ENCODE results near the gene WDR6. TPM values are rescaled to one million over a fixed set of nuclear protein-coding genes. Genes with fewer than 3 reads are reported as not detected.

The WDR6 gene
- total RNA-seq (2022; extraction: Qiagen RNA extraction; ENCODE audit: low read depth), result 61.1 to 69.8 TPM (median 66.9 TPM) in 5 replicates

GRCh38 chr3:49007068-49007770 is at the start of gene WDR6:
WDR6 (plus strand) TSS chr3:49007391; CDS start chr3:49007432, 41 bp downstream.

GRCh38 chr3:48989796-48990635 is 17.2 kb upstream of the WDR6 start, which contains the start of gene P4HTM:
P4HTM (plus strand) TSS chr3:48990241; CDS start chr3:48990257, 16 bp downstream.

GRCh38 chr3:49017971-49018706 is 10.9 kb downstream of the WDR6 start, which contains the start of gene DALRD3:
DALRD3 (minus strand) TSS chr3:49018580; CDS start chr3:49018564, 16 bp downstream.

GRCh38 chr3:49021813-49022687 is 14.9 kb downstream of the WDR6 start, which contains the start of gene NDUFAF3:
NDUFAF3 (plus strand) TSS chr3:49022121; CDS start chr3:49022145, 24 bp downstream.

GRCh38 chr3:49028673-49029562 is 21.7 kb downstream of the WDR6 start, which contains the start of gene IMPDH2:
IMPDH2 (minus strand) TSS chr3:49029398; CDS start chr3:49029350, 48 bp downstream.

Other genes with a start within 250 kb of the WDR6 start
- 14.5 to 21.4 TPM (median 16.9 TPM) in 5 replicates for gene PRKAR2A, start 159.5 kb upstream of the WDR6 start, total RNA-seq (2022; extraction: Qiagen RNA extraction; ENCODE audit: low read depth)
- 9.6 to 11.3 TPM (median 10.8 TPM) in 5 replicates for gene SLC25A20, start 108.5 kb upstream of the WDR6 start, total RNA-seq (2022; extraction: Qiagen RNA extraction; ENCODE audit: low read depth)
- 51.7 to 59.8 TPM (median 57.3 TPM) in 5 replicates for gene ARIH2, start 88.5 kb upstream of the WDR6 start, total RNA-seq (2022; extraction: Qiagen RNA extraction; ENCODE audit: low read depth)
- gene P4HTM, start 17.1 kb upstream of the WDR6 start, total RNA-seq (2022; extraction: Qiagen RNA extraction; ENCODE audit: low read depth), result 14.5 to 18.1 TPM (median 16.6 TPM) in 5 replicates
- 20.4 to 26.4 TPM (median 22.4 TPM) in 5 replicates for gene DALRD3, start 11.2 kb downstream of the WDR6 start, total RNA-seq (2022; extraction: Qiagen RNA extraction; ENCODE audit: low read depth)
- gene NDUFAF3, start 14.7 kb downstream of the WDR6 start, total RNA-seq (2022; extraction: Qiagen RNA extraction; ENCODE audit: low read depth), result 63.1 to 98.4 TPM (median 86.2 TPM) in 5 replicates
- 147 to 166 TPM (median 153 TPM) in 5 replicates for gene IMPDH2, start 22.0 kb downstream of the WDR6 start, total RNA-seq (2022; extraction: Qiagen RNA extraction; ENCODE audit: low read depth)
- 32.8 to 39.1 TPM (median 38.5 TPM) in 5 replicates for gene QRICH1, start 86.7 kb downstream of the WDR6 start, total RNA-seq (2022; extraction: Qiagen RNA extraction; ENCODE audit: low read depth)
- 129 to 152 TPM (median 140 TPM) in 5 replicates for gene QARS1, start 97.4 kb downstream of the WDR6 start, total RNA-seq (2022; extraction: Qiagen RNA extraction; ENCODE audit: low read depth)
- 17.5 to 23.3 TPM (median 21.3 TPM) in 5 replicates for gene USP19, start 113.4 kb downstream of the WDR6 start, total RNA-seq (2022; extraction: Qiagen RNA extraction; ENCODE audit: low read depth)
- 86.4 to 110 TPM (median 98.1 TPM) in 5 replicates for gene LAMB2, start 125.7 kb downstream of the WDR6 start, total RNA-seq (2022; extraction: Qiagen RNA extraction; ENCODE audit: low read depth)
- gene CCDC71, start 158.9 kb downstream of the WDR6 start, total RNA-seq (2022; extraction: Qiagen RNA extraction; ENCODE audit: low read depth), result 11.0 to 14.9 TPM (median 12.2 TPM) in 5 replicates
- gene KLHDC8B, start 164.2 kb downstream of the WDR6 start, total RNA-seq (2022; extraction: Qiagen RNA extraction; ENCODE audit: low read depth), result 4.6 to 6.7 TPM (median 4.9 TPM) in 5 replicates

All from A549 treated with GW870086 at 1 μM for 4 hours (cell line).